HG02588 (cell line): ENCODE measurements around the gene ZNF445.
"Not testable (repeated sequence)": the region's sequence is repeated elsewhere in the genome, so short reads cannot be mapped to it uniquely, and the experiment has no call there.

Experiments
- ATAC-seq: cut with Tn5 transposase; IDR thresholded peaks from one replicate; pipeline ENCODE4 v1.9.1; 2021; ENCODE audit warnings: mild to moderate bottlenecking, moderate library complexity; ENCODE audit not compliant: unreplicated experiment

The ZNF445 gene

GRCh38 chr3:44476963-44477311 is 533 bp downstream of the ZNF445 start:
- ATAC-seq: no peak

- ATAC-seq: no peak
Observed at GRCh38 chr3:44476181-44476611, 1.3 kb downstream of the ZNF445 start.

- not testable (repeated sequence) for ATAC-seq
Observed at GRCh38 chr3:44474886-44475285, 2.6 kb downstream of the ZNF445 start.

GRCh38 chr3:44470430-44470829 is 7.0 kb downstream of the ZNF445 start:
- ATAC-seq: no peak

GRCh38 chr3:44469914-44470313 is 7.6 kb downstream of the ZNF445 start:
- no peak for ATAC-seq

GRCh38 chr3:44468572-44469520 is 8.6 kb downstream of the ZNF445 start:
- no peak for ATAC-seq

- ATAC-seq: not testable (repeated sequence)
Observed at GRCh38 chr3:44468099-44468537, 9.4 kb downstream of the ZNF445 start.

GRCh38 chr3:44467241-44467640 is 10.2 kb downstream of the ZNF445 start:
- ATAC-seq: no peak

- not testable (repeated sequence) for ATAC-seq
Observed at GRCh38 chr3:44464920-44465319, 12.6 kb downstream of the ZNF445 start.

GRCh38 chr3:44464509-44464908 is 13.0 kb downstream of the ZNF445 start:
- ATAC-seq: no peak

GRCh38 chr3:44460050-44460449 is 17.4 kb downstream of the ZNF445 start:
- not testable (repeated sequence) for ATAC-seq

GRCh38 chr3:44455318-44455717 is 22.2 kb downstream of the ZNF445 start:
- no peak for ATAC-seq

GRCh38 chr3:44454258-44454657 is 23.2 kb downstream of the ZNF445 start:
- ATAC-seq: no peak

- ATAC-seq: no peak
Observed at GRCh38 chr3:44451441-44451840, 26.0 kb downstream of the ZNF445 start.

GRCh38 chr3:44446929-44447328 is 30.5 kb downstream of the ZNF445 start:
- no peak for ATAC-seq

GRCh38 chr3:44445786-44446185 is 31.7 kb downstream of the ZNF445 start:
- no peak for ATAC-seq

GRCh38 chr3:44444896-44445691 is 32.4 kb downstream of the ZNF445 start:
- ATAC-seq: no peak

- no peak for ATAC-seq
Observed at GRCh38 chr3:44444437-44444836, 33.0 kb downstream of the ZNF445 start.

- no peak for ATAC-seq
Observed at GRCh38 chr3:44442596-44443309, 34.7 kb downstream of the ZNF445 start.

- peak; percentile 90 for ATAC-seq
Observed at GRCh38 chr3:44439499-44440295, 37.8 kb downstream of the ZNF445 start.
